Endodermal cell (in vitro differentiated cells): ENCODE results near the gene KCNN1. TPM values are rescaled to one million over a fixed set of nuclear protein-coding genes. Genes with fewer than 3 reads are reported as not detected.
"Not testable (repeated sequence)": the region's sequence is repeated elsewhere in the genome, so short reads cannot be mapped to it uniquely, and the experiment has no call there.

Experiments
- DNase-seq: peaks from one replicate; pipeline ENCODE4 v3.0.0-alpha.2; 2017
- H3K27ac ChIP-seq: 2 replicates; pipeline ENCODE4 v1.5.1; 2013; ENCODE audit warnings: mild to moderate bottlenecking, low read depth, low read length, moderate library complexity
- H3K27me3 ChIP-seq: 2 replicates; pipeline ENCODE4 v1.6.1; 2013; ENCODE audit warnings: mild to moderate bottlenecking, low read length, moderate library complexity; ENCODE audit not compliant: insufficient read depth, control insufficient read depth, poor library complexity, severe bottlenecking
- H3K36me3 ChIP-seq: 2 replicates; pipeline ENCODE4 v1.7.0; 2013; ENCODE audit warnings: mild to moderate bottlenecking, low read length, moderate library complexity; ENCODE audit not compliant: control insufficient read depth, insufficient read depth
- H3K4me1 ChIP-seq: one replicate; pipeline ENCODE4 v1.7.0; 2013; ENCODE audit warnings: low read length; ENCODE audit not compliant: control insufficient read depth, insufficient read depth
- H3K4me3 ChIP-seq: 2 replicates; pipeline ENCODE4 v1.5.1; 2013; ENCODE audit warnings: mild to moderate bottlenecking, low read length, moderate library complexity
- H3K9ac ChIP-seq: 2 replicates; pipeline ENCODE4 v1.6.1; 2013; ENCODE audit warnings: mild to moderate bottlenecking, low read length, moderate library complexity; ENCODE audit not compliant: poor library complexity, severe bottlenecking; ENCODE audit errors: extremely low read depth
- H3K9me3 ChIP-seq: 2 replicates; pipeline ENCODE4 v1.6.1; 2013; ENCODE audit warnings: mild to moderate bottlenecking, low read length, moderate library complexity; ENCODE audit not compliant: control insufficient read depth
- H3K27ac Mint-ChIP-seq: 2 replicates; pipeline ENCODE4 v1.8.0; 2020; ENCODE audit warnings: mixed read lengths
- H3K27me3 Mint-ChIP-seq: 2 replicates; pipeline ENCODE4 v1.8.0; 2021; ENCODE audit warnings: mild to moderate bottlenecking, mixed read lengths; ENCODE audit not compliant: insufficient read depth
- H3K36me3 Mint-ChIP-seq: 2 replicates; pipeline ENCODE4 v1.8.0; 2020; ENCODE audit warnings: low read depth, mixed read lengths
- H3K4me1 Mint-ChIP-seq: 2 replicates; pipeline ENCODE4 v1.8.0; 2020; ENCODE audit warnings: mixed read lengths
- H3K4me3 Mint-ChIP-seq: 2 replicates; pipeline ENCODE4 v1.8.0; 2020; ENCODE audit warnings: mild to moderate bottlenecking, moderate library complexity, mixed read lengths
- H3K9me3 Mint-ChIP-seq: 2 replicates; pipeline ENCODE4 v1.8.0; 2020; ENCODE audit warnings: mild to moderate bottlenecking, mixed read lengths
- WGBS, 2 experiments: methylation state at CpG; one replicate each; pipeline versions ENCODE4 v1.1.5 to v1.1.7; 2013; ENCODE audit warnings: missing lambda C conversion rate in 2 of 2, mixed read lengths in 1 of 2; ENCODE audit not compliant: insufficient coverage in 1 of 2, insufficient read length in 1 of 2; 5-methylcytosine and 5-hydroxymethylcytosine counted together
- total RNA-seq, 2 donors: library from RNA; stranded (reverse); fragmentation: NEBNext Ultra II Directional in 1 of 2; extraction: Animal tissue kit (Norgen Biotek cat#: 25700) in 1 of 2; gene quantifications; 2 replicates in 1 of 2; 3 replicates in 1 of 2; pipeline ENCODE4 v1.2.1, GENCODE V29; 2021
- TF ChIP-seq, protein P1 (sequence below): fragments of 200-600 bp; sonication (generic); conservative IDR thresholded peaks from 2 replicates; pipeline ENCODE4 v1.5.0; 2021; ENCODE audit warnings: antibody characterized with exemption, mild to moderate bottlenecking

The KCNN1 gene
- total RNA-seq, 2 donors from 2014 or later, result 5.8 to 8.2 TPM

GRCh38 chr19:18027151-18027550 is 60.2 kb downstream of the KCNN1 start:
- H3K4me1 ChIP-seq, result no peaks in the 10 kb centered on the region
- no peaks in the 10 kb centered on the region for H3K9me3 ChIP-seq
- DNase-seq, result no peak
- Mint-ChIP-seq H3K4me3 (no peak overlapping the region), H3K36me3 (no peaks in the 10 kb centered on the region), H3K27ac (no peak overlapping the region), H3K4me1 (no peaks in the 10 kb centered on the region), H3K27me3 (peaks cover 3% of the 10 kb centered on the region), H3K9me3 (no peaks in the 10 kb centered on the region)
- TF ChIP-seq, protein P1, sequence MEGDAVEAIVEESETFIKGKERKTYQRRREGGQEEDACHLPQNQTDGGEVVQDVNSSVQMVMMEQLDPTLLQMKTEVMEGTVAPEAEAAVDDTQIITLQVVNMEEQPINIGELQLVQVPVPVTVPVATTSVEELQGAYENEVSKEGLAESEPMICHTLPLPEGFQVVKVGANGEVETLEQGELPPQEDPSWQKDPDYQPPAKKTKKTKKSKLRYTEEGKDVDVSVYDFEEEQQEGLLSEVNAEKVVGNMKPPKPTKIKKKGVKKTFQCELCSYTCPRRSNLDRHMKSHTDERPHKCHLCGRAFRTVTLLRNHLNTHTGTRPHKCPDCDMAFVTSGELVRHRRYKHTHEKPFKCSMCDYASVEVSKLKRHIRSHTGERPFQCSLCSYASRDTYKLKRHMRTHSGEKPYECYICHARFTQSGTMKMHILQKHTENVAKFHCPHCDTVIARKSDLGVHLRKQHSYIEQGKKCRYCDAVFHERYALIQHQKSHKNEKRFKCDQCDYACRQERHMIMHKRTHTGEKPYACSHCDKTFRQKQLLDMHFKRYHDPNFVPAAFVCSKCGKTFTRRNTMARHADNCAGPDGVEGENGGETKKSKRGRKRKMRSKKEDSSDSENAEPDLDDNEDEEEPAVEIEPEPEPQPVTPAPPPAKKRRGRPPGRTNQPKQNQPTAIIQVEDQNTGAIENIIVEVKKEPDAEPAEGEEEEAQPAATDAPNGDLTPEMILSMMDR, result no peak
- H3K27ac ChIP-seq, result no peak overlapping the region
- no peaks in the 10 kb centered on the region for H3K27me3 ChIP-seq
- H3K36me3 ChIP-seq, result no peaks in the 10 kb centered on the region
- H3K4me3 ChIP-seq, result no peak overlapping the region
- WGBS, 2 experiments, result 90 to 94% methylated on average over 4 of the region's 4 CpGs
- no peak overlapping the region for H3K9ac ChIP-seq

- no peaks in the 10 kb centered on the region for H3K9me3 ChIP-seq
- no peak overlapping the region for H3K27ac ChIP-seq
- H3K4me1 ChIP-seq, result no peaks in the 10 kb centered on the region
- no peak for DNase-seq
- H3K27ac Mint-ChIP-seq, result no peak overlapping the region
- H3K36me3 ChIP-seq, result no peaks in the 10 kb centered on the region
- WGBS, 2 experiments, result 79 to 89% methylated on average over 7 to 8 of the region's 8 CpGs
- no peak overlapping the region for H3K9ac ChIP-seq
- H3K27me3 ChIP-seq, result no peaks in the 10 kb centered on the region
- TF ChIP-seq, protein P1, result no peak
- no peaks in the 10 kb centered on the region for H3K36me3 Mint-ChIP-seq
- H3K4me1 Mint-ChIP-seq, result no peaks in the 10 kb centered on the region
- peaks cover 6% of the 10 kb centered on the region for H3K27me3 Mint-ChIP-seq
- H3K4me3 ChIP-seq, result no peak overlapping the region
- no peak overlapping the region for H3K4me3 Mint-ChIP-seq
- H3K9me3 Mint-ChIP-seq, result no peaks in the 10 kb centered on the region
Measured at GRCh38 chr19:18029617-18030338, 62.9 kb downstream of the KCNN1 start.

- not testable (repeated sequence) for H3K4me1 Mint-ChIP-seq, H3K4me3 ChIP-seq, H3K27me3 Mint-ChIP-seq, H3K9me3 ChIP-seq, H3K27ac Mint-ChIP-seq, H3K27ac ChIP-seq, H3K9me3 Mint-ChIP-seq, H3K36me3 Mint-ChIP-seq, H3K36me3 ChIP-seq, H3K9ac ChIP-seq, H3K27me3 ChIP-seq, H3K4me3 Mint-ChIP-seq, DNase-seq, H3K4me1 ChIP-seq
- 94% methylated on average over 5 of the region's 5 CpGs for WGBS, 2 experiments
Measured at GRCh38 chr19:18031401-18031800, 64.5 kb downstream of the KCNN1 start.

- not testable (repeated sequence) for H3K27ac ChIP-seq, H3K4me1 ChIP-seq, H3K36me3 ChIP-seq, H3K27ac Mint-ChIP-seq, H3K9me3 Mint-ChIP-seq, H3K36me3 Mint-ChIP-seq, DNase-seq, H3K4me1 Mint-ChIP-seq, H3K4me3 ChIP-seq, H3K27me3 Mint-ChIP-seq, H3K9ac ChIP-seq, H3K4me3 Mint-ChIP-seq, H3K9me3 ChIP-seq, H3K27me3 ChIP-seq
- WGBS, 2 experiments, result 85 to 92% methylated on average over 2 of the region's 2 CpGs
Measured at GRCh38 chr19:18032102-18032501, 65.2 kb downstream of the KCNN1 start.
